Left hindlimb (tissue), 1 donor: Measurements from ENCODE around the gene TMEM141.
"Not testable (repeated sequence)": the region's sequence is repeated elsewhere in the genome, so short reads cannot be mapped to it uniquely, and the experiment has no call there.

Experiments
- DNase-seq: peaks from one replicate; pipeline ENCODE4 v3.0.0-alpha.2; 2018

TMEM141 gene

DNA sequence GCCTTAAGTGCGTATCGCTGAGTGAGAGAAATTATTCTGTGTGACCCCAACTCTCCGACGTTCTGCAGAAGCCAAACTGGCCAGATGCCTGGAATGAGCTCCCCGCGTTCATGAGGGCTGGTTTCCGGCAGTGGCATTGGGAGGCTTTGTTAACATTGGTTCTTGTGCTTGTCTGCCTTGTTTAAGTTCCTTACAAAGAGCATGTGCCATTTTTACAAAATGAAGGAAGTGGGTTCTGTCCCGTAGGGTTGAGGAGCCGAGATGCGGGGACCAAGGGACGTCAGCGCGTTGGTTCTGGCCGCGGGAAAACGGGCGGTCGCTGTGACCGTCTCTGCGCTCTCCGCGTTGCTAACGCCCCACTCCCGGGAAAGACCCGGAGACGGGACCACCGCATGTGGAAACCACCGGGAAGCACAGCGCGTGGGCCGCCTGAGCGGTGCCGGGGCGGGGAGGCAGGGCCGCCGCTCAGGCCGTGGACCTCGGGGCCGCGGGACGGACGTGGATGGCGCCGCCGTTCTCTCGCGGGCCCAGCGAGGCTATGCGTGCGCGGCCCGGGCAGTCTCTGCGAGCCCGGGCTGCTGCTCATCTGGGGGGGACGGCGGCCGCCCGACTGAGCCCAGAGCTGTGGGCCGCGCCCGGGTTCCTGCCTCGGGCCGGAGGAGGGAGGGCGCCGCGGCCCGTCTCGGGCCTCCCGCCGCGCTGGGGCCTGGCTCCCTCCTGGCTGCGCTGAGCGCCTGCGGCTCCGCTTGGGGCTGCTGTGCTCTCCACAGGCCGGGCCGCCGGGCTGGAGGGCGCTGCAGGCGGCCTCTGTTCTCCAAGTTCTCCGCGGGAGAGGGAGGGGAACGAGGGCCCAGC is 30.1 kb downstream of the TMEM141 start:
- peak; percentile 28 for DNase-seq

DNA sequence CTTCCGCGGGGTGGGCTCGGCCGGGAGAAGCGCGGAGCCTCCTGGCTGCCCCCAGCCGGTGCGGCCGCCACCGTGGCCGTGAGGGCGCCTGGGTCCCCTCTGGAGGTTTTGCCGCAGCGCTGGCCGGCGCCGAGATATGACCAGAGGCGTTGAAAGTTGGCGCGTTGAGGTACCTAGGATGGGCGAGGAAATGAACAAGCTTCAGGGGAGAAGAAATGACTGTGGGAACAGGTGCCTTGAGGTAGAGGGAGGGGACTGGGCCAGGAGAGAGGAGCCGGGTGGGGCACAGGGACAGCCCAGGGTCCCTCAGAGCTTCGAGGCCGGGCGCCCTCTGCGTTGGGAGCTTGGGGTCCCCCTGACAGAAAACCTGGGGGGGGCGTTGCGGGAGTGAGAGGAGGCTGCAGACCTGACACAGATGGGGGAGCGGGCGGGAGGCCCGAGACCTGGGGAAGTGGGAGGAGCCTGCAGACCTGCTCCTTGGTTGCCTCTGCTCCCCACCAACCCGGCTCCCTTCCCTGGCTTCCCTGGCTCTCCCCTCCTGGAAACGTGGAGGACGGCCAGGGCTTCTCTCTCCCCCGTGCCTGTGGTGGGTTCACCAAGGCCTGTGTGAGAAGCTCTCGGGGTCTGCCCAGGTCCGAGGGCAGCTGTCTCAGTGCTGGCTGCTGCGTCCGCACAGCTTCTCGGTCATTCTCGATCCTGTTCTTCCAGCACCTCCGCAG is 30.8 kb downstream of the TMEM141 start:
- peak; percentile 40 for DNase-seq

DNA sequence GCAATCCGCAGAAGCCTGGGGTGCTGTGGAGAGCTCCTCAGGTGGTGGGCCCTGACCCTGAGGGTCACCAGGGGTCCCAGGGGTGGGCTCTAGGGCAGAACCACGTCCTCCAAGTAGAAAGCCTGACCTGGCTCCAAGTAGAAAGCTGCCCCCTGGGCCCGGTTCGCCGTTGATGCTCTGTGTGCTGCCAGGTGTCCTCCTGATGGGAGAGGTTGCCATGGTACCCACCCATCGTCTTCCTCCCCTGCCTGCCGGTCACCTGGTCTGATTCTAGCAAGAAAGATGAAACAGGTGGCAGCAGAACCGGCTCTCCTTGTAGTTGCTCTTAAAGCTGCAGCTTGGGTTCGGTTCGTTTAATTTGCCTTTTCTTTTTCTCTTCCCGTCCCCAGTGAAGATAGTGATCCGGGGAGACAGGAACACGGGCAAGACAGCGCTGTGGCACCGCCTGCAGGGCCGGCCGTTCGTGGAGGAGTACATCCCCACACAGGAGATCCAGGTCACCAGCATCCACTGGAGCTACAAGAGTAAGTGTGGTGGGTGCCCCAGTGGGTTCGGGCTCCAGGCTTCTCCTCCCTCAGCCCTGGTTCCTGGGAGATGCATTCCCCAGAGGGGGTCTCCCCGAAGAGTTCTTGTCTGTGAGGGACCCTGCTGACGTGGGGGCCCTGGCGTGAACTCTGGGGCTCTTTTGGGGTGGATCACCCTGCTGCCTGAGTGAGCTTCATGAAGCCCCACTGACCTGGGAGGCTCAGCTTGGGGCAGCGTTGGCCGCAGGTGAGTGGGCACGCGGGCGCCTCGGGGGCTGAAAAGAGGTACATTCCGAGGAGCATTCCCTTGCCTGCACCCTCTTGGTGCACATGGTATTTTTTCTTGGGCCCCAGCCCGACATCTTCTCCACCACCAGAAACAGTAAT is 32.2 kb downstream of the TMEM141 start:
- peak; percentile 34 for DNase-seq

DNA sequence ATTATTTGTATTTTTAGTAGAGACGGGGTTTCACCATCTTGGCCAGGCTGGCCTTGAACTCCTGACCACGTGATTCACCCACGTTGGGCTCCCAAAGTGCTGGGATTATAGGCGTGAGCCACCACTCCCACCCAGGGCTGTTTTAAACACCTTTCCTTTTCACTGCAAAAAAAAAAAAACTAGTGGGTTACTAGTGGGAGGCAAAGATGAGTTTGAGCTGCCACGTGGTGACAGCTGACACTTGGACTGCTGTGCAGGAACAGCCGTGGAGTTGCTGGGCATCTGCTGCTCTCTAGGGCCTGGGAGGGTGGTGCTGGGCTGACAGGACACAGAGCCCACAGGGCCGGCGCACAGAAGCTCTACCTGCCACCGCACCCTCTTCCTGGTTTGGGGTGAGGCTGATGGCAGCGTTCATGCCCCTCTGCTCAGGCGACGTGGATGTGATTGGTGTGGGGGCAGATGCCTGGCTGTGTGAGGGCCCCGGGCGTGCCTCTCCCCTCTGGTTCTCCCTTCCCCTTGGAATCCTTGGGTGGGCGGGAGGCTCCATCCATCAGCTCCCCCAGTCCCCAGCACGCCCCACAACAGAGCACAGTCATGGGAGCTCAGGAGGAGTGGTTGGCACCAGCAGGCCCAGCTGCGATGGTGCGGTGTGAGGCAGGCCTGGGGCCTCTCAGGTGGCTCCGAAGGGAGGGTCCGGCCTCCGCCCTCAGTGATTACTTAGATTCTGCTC is 33.5 kb downstream of the TMEM141 start:
- no peak for DNase-seq

DNA sequence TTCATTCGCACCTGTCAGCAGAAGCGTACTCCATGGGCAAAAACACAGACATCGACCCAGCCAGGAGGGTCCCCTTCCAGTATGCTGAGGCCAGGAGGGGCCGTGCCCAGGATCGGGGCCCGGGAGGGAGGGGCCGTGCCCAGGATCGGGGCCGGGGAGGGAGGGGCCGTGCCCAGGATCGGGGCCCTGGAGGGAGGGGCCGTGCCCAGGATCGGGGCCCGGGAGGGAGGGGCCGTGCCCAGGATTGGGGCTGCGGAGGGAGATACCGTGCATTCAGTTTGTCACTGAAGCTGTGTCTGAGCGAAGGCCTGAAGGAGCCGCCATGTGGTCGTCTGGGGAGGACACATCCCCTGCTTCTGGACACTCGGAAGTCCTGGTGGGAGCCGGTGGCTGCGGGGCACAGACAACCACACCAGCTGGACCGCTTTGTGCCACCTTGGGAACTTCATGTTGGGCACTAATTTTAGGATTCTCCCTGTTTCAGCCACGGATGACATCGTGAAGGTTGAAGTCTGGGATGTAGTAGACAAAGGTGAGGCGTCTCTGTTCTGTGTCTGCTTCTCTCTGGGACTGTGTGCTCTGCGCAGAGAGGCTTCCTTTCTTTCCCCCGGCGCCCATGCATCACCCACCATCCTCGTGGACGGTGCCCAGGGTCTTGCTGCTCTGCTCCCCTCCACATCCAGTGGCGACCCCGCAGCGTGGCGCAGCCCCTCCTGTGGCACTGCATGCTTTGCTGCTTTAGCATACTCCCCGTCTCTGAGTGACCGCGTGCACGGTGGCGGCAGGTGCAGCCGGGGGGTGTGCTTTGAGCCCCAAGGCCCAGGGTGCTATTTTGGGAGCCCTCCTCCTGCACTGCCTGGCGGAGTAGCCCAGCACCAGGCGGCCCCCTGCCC is 34.4 kb downstream of the TMEM141 start:
- peak; percentile 25 for DNase-seq

DNA sequence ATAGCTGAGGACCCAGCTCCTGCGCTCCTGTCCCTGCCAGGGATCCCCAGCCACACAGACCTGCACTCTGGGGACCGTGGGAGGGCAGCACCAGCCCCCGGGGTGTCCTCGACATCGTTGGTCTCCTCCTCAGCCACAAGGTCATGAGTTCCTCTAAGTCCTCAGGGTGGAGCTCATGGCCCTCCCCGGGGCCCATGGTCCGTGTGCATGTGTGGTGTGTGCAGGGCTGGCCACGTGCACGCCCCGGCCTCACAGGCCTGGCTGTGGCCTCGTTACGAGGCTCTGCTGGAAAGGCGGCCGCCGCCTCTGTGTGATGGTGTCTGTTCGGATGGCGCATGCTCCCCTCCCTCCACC is 35.0 kb downstream of the TMEM141 start:
- DNase-seq: no peak

DNA sequence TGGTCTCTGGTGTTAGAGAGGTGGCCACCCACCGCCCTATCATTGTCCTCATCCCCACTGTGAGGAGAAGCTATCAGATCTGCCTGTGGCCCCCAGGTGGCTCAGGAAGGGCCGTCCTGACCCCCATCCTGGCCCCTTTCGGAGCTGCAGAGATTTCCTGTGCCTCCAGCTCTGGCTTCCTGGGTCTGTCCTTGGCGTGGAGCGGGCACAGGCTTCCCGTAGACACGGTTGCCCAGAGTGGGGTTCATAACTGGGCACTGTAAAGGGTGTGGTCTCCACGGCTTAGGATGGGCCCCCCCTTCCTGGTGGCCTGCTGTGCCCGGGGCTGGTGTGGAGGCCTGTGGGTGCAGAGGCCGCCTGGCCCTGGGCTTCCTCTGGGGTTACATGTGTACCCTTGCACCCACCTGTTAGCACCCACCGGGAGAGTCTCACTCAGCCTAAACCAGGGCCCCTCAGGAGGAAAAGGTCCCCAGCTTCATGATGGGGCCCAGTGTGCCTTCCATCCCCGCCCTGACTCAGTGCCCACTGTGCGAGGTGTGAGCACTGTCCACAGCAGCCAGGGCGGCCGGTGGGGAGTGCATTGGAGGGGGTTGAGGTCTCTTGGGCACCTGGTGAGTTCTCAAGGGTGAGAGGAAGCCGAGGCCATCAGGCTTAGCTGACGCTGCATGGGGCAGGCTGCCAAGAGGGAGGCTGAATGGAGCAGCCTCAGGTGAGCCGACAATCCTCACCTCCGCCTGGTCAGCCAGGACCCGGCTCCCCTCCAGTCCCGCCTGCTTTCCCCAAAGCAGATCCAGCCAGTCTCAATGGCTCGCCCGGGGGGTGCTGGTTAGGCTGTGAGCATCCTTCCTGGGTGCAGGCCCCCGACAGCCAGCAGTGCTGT is 35.8 kb downstream of the TMEM141 start:
- DNase-seq: no peak

DNA sequence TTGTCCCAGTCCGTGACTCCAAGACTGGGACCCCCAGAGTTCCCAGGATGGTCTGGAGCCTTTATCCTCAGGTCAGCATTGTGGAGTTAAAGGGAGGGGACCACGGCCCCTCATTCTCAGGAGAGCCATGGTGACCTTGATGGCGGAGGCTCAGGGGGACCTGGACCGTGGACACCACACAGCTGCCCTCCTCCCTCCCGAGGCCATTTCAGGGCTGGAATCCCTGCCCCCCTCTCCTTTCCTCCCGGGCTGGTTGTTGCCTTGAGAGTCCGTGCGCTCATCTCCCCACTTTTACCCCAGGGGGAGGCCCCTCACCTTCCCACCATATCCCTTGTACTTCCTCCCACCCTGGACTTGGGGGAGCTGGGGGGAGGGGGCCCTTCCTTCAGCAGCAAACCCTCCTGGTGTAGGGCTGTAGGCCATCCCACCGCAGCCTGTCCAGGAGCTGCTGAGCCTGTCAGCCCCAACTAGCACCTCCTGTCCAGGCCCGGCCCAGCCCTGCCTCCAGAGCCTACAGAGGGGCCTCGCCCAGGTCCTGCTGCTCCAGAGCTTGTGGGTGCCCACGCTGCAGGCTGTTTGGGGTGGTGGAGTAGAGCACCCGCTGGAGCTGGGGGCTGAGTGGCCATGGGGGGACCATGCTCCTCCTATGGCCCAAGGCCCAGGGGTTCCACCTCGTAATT is 36.8 kb downstream of the TMEM141 start:
- DNase-seq: peak; percentile 26

DNA sequence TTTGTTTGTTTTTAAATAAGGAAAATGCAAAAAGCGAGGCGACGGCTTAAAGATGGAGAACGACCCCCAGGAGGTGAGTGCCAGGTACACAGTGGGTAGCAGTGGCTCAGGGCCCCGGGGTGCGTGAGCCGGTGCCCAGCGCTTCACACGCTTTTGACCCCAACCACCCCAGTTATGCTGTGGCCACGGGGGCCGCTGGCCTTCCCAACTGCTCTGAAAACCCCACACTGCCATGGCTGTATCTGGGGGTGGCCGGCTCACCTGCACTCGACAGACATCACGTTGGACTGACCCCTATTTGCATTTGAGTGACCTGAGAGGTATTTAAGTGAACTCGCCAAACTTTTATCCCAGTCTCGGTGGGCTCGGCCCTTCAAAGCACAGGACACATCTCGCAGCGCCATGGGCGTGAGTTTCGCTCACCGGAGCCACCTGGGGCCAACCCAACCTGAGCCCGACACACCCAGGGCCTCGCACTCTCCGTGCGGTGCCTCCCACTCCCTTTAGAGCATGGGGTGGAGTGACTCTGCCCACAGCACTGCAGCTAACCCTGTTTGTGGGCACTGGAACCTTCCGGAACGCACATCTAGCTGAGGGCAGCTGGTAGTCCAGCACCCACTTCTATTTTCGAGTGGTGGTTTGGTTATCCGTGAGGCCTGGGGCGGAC is 37.5 kb downstream of the TMEM141 start:
- DNase-seq: no peak

DNA sequence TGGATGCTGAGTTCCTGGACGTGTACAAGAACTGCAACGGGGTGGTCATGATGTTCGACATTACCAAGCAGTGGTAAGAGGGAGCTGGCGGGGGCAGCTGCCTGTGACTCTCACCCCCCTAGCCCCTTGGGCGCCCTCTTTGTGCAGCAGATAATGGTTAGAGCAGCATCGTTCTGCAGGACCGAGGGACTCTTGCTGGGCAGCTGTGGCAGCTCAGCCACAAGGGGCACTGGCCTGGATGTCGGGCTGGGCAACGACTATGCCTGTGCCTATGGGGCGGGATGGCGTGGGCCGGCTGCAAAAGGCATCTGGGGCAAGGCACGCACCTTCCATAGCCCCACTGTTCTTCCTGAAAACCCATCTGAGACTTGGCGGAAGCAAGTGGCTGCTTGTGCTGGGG is 38.3 kb downstream of the TMEM141 start:
- DNase-seq: peak; percentile 29

DNA sequence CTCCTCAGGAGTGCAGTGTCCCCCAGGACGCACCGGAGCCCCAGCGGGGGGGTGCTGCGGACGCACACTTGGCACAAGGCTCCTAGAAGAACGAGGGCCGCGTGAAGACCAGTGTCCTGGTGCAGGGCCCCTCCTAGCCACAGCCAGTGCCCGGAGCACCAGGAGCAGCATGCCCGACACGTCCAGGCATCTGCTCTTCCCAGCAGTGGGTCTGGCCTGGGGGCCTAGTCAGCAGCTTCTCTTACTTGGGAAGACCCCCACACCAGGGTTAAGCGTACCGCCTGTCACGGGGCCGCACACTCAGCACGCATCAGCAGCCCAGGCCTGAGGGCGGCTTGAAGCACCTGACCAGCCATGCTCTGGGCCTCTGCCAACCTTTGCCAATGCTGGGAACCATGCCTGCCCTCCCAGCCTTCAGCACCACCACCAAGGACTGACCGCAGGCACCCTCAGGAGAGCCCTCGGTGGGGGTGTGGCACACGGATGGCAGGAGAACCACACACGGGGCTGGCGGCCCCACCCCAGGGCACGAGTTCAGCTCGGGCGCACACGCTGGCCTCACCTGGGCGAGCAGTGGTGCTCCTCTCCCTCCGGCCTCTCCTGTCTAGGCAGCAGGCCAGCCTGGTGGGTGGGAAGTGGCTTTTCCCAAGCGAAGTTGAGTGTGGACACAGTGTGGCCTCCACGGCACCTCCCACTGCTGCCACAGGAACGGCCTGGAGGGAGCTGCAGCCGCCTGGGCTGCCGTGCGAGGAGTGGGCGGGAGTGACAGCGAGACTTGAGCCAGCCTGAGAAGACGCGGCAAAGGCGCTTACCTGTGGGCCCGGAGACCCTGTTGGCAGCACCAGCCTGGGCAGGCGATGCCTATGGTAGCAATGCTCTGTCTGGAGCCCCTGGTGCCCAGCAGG is 39.1 kb downstream of the TMEM141 start:
- peak; percentile 23 for DNase-seq

DNA sequence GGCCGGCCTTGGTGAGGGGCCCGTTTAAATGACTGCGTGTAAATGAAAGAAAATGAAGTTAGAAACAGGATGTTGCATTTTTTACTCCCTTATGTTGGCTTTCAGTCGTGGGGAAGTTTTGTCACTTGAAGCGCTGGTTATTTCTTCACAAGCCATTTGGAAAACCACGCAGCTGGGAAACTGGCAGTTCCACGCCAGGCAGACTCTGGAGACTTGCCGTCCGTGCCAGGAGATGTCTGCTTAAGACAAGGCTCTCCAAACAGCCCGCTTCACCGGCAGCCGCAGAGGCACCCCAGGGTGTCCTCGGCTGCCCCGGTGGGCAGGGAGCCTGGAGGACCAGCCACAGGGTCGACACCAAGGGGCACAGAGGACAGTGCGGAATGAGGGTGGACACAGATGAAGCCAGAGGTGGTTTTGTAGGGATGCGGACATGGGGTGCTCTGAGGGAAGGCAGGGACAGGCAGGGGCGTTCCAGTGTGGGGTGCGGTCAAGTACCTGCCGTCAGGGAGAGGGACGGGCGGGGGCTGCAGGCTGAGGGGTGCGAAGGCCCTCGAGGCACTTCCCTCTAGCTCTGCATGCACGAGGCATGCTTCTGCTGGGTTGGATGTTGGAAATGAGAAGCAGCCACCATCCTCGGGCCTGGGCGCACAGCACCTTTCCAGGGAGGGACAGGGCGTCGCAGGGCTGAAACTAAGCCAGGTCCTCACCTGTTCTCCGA is 40.0 kb downstream of the TMEM141 start:
- no peak for DNase-seq

DNA sequence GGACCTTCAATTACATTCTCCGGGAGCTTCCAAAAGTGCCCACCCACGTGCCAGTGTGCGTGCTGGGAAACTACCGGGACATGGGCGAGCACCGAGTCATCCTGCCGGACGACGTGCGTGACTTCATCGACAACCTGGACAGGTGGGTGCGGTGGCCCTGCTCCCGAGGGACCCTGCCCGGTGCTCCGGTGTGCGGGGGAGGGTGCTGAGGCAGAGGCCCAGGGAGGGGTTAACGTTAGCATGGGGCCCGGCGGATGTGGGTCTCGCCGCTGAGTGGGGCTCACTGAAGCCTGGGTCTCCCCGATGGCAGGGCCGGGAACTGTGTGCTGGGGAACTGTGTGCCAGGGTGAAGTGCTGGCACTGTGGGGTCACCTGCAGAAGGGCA is 40.6 kb downstream of the TMEM141 start:
- no peak for DNase-seq

DNA sequence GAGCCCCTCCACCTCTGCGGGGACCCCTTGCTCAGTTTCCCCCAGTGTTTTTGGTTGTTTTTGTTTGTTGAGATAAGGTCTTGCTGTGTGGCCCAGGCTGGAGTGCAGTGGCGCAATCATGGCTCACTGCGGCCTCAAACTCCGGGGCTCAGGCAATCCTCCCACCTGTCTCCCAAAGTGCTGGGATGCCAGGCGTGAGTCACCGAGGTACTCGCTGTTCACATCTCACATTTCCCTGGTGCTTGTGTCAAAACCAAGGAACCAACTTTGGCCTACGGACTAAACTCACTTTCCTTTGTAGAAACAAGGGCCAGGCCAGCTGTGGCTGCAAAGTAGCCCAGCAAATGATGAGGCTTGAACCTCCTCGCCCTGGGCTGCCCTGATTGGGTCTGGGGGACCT is 41.4 kb downstream of the TMEM141 start:
- no peak for DNase-seq

DNA sequence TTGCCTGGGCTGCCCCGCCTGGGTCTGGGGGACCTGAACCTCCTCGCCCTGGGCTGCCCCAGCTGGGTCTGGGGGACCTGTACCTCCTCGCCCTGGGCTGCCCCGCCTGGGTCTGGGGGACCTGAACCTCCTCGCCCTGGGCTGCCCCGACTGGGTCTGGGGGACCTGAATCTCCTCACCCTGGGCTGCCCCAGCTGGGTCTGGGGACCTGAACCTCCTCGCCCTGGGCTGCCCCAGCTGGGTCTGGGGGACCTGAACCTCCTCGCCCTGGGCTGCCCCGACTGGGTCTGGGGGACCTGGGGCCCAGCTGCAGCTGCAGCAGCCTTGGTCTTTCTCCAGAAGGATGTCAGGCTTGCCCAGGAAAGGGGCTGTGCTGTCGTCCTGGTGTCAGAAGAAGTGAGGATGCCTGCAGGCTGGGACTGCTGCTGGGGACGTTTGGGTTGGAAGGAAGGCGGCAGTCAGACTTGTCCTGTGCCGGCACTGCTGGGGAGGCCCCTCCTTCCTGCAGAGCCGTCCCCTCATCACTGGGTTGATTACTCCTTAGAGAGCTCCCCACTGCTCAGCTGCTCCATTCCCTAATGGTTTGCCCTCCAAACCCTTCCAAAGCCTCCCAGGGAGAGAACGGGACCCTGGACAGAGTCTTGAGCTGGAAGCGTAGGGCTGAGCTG is 42.4 kb downstream of the TMEM141 start:
- not testable (repeated sequence) for DNase-seq

DNA sequence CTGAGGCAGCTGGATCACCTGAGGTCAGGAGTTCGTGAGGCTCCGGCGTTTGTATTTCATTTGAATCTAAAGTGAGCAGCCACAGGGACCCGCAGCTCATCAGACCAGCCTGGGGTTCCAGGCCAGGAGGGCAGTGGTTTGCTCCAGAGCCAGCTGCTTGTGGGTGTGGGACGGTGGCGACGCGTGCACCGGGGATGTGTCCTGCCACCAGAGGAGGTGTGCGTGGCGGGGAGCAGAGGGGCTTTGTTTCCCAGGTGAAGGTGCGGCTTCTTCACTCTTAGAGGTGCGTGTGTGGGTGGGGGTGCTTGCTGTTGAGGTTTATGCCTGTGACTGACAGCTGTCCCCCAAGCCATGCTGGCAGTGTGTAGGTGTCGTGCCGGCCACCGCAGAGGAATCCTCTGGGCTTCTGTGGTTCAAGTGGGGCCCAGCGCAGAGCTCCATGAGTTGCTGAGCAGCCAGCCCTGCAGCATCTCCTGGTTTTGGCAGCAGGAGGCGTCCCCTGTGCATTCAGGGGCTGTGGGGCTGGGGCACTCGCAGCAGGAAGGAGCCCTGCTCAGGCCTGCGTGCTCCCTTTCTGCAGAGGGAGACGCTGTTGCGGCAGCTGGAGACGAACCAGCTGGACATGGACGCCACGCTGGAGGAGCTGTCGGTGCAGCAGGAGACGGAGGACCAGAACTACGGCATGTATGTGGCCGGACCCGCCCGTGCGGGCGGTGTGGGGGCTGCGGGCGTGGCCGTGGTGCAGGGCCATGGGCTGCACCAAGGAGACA is 44.2 kb downstream of the TMEM141 start:
- DNase-seq: peak; percentile 37
